ENCODE results near the gene ZCCHC18. TPM values are rescaled to one million over a fixed set of nuclear protein-coding genes. Genes with fewer than 3 reads are reported as not detected.
A peak's percentile ranks its signal among the peaks of the same experiment; 100 is the strongest.

Gene ZCCHC18
- total RNA-seq, 1 experiment from 2014 or later = not detected

DNA sequence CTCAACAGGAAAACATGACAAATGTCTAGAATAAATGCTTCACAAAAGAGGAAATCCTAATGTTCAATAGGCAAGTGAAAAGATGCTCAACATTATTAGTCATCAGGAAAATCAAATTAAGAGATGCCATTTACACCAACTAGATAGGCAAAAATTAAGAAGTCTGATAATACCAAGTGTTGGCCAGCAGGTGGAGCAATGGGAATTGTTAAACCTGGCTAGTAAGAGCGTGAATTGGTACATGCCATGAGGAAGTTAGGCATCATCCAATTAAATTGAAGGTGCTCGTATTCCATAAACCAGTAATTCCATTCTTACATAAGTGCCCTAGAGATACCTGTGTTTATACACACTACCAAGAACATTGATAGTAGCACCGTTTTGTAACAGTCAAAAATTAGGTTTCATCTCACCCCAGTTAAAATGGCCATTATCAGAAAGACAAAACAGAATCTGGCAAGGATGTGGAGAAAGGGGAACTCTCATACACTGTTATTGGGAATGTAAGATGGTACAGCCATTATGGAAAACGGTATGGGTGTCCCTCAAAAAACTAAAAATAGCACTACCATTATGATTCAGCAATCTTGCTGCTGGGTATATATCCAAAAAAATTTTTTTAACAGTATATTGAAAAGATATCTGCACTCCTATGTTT is 14.0 kb upstream of the ZCCHC18 start:
- Histone ChIP-seq H2AFZ (ENCODE audit: low read depth, low read length, poor library complexity, severe bottlenecking) (no peak overlapping the region), H3K9ac (ENCODE audit: low read length) (no peak overlapping the region), H3K4me1 (ENCODE audit: control insufficient read depth in 1 of 2, insufficient read depth in 2 of 2, low read length in 2 of 2) (no peaks in the 10 kb centered on the region), H3K36me3 (ENCODE audit: control insufficient read depth in 1 of 2, insufficient read depth in 2 of 2, low read length in 2 of 2) (no peaks in the 10 kb centered on the region), H4K20me1 (ENCODE audit: insufficient read depth) (no peaks in the 10 kb centered on the region), H3K9me2 (ENCODE audit: insufficient read depth) (no peaks in the 10 kb centered on the region), H3K27me3 (ENCODE audit: insufficient read depth, low read length) (peaks cover 11% of the 10 kb centered on the region; the same call in 1 of the 2 replicates), H3K9me3 (ENCODE audit: control insufficient read depth in 1 of 2, insufficient read depth in 1 of 2, low read depth in 1 of 2, low read length in 2 of 2) (no peaks in the 10 kb centered on the region), H3K4me3 (replicated peaks in 1 of 2; ENCODE audit: low read depth in 1 of 2, low read length in 2 of 2) (no peak overlapping the region), H3K4me2 (ENCODE audit: low read length) (no peak overlapping the region), H3K79me2 (ENCODE audit: insufficient read depth, low read length) (no peaks in the 10 kb centered on the region), H3K27ac (ENCODE audit: low read depth, low read length) (no peak overlapping the region)
- CTCF ChIA-PET = no interaction called here
- RAD21 ChIA-PET (ENCODE audit: low non-redundant PET in 1 of 2, low total read pairs in 2 of 2, uncharacterized antibody in 2 of 2, unreplicated experiment in 2 of 2) = no interaction called here
- BruUV-seq (replicated peaks) = no TSS peak
- POLR2A ChIA-PET = no interaction called here
- peak; percentile 77 for ATAC-seq
- intact Hi-C loops (cut with micrococcal nuclease) = loop anchor here (1.0 kb wide), 1 partner anchor 38 kb away; no protein-coding TSS in a partner anchor
- peak; percentile 60 for DNase-seq (ENCODE audit: low read depth, low spot score)
- peak; percentile 53 for TF ChIP-seq RAD21 (IDR thresholded peaks at IDR 0.05; ENCODE audit: low read depth)
- no peak for TF ChIP-seq FOSL1 (IDR thresholded peaks at IDR 0.05; ENCODE audit: low read depth)
- TF ChIP-seq, protein P1, sequence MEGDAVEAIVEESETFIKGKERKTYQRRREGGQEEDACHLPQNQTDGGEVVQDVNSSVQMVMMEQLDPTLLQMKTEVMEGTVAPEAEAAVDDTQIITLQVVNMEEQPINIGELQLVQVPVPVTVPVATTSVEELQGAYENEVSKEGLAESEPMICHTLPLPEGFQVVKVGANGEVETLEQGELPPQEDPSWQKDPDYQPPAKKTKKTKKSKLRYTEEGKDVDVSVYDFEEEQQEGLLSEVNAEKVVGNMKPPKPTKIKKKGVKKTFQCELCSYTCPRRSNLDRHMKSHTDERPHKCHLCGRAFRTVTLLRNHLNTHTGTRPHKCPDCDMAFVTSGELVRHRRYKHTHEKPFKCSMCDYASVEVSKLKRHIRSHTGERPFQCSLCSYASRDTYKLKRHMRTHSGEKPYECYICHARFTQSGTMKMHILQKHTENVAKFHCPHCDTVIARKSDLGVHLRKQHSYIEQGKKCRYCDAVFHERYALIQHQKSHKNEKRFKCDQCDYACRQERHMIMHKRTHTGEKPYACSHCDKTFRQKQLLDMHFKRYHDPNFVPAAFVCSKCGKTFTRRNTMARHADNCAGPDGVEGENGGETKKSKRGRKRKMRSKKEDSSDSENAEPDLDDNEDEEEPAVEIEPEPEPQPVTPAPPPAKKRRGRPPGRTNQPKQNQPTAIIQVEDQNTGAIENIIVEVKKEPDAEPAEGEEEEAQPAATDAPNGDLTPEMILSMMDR (IDR thresholded peaks at IDR 0.05 in 2 of 3, conservative IDR thresholded peaks at IDR 0.05 in 1 of 3; ENCODE audit: borderline replicate concordance in 1 of 3, insufficient read depth in 1 of 3, low read depth in 2 of 3, low read length in 2 of 3) = peak; percentile 37 to 51 (median 48); a peak in 5 of 6 replicates
- TF ChIP-seq ELF1 (IDR thresholded peaks at IDR 0.05; ENCODE audit: borderline replicate concordance, low read depth) = no peak
- TF ChIP-seq, protein P2, sequence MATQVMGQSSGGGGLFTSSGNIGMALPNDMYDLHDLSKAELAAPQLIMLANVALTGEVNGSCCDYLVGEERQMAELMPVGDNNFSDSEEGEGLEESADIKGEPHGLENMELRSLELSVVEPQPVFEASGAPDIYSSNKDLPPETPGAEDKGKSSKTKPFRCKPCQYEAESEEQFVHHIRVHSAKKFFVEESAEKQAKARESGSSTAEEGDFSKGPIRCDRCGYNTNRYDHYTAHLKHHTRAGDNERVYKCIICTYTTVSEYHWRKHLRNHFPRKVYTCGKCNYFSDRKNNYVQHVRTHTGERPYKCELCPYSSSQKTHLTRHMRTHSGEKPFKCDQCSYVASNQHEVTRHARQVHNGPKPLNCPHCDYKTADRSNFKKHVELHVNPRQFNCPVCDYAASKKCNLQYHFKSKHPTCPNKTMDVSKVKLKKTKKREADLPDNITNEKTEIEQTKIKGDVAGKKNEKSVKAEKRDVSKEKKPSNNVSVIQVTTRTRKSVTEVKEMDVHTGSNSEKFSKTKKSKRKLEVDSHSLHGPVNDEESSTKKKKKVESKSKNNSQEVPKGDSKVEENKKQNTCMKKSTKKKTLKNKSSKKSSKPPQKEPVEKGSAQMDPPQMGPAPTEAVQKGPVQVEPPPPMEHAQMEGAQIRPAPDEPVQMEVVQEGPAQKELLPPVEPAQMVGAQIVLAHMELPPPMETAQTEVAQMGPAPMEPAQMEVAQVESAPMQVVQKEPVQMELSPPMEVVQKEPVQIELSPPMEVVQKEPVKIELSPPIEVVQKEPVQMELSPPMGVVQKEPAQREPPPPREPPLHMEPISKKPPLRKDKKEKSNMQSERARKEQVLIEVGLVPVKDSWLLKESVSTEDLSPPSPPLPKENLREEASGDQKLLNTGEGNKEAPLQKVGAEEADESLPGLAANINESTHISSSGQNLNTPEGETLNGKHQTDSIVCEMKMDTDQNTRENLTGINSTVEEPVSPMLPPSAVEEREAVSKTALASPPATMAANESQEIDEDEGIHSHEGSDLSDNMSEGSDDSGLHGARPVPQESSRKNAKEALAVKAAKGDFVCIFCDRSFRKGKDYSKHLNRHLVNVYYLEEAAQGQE (IDR thresholded peaks at IDR 0.05; ENCODE audit: low read depth) = no peak
- TF ChIP-seq, protein P3, sequence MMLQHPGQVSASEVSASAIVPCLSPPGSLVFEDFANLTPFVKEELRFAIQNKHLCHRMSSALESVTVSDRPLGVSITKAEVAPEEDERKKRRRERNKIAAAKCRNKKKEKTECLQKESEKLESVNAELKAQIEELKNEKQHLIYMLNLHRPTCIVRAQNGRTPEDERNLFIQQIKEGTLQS (IDR thresholded peaks at IDR 0.05) = no peak
